Stimulated activated CD8-positive, alpha-beta memory T cell treated with anti-CD3 and anti-CD28 coated beads, Interleukin-4, amount 100 ng/mL, for 24 hours (primary cell): ENCODE measurements around the gene ROR1.

Experiments used
- DNase-seq: peaks from one replicate; pipeline ENCODE4 v3.0.0-alpha.2; 2020; ENCODE audit warnings: low read depth

Gene ROR1

GRCh38 chr1:64025051-64025450, 251.2 kb downstream of the ROR1 start:
- no peak for DNase-seq

DNA sequence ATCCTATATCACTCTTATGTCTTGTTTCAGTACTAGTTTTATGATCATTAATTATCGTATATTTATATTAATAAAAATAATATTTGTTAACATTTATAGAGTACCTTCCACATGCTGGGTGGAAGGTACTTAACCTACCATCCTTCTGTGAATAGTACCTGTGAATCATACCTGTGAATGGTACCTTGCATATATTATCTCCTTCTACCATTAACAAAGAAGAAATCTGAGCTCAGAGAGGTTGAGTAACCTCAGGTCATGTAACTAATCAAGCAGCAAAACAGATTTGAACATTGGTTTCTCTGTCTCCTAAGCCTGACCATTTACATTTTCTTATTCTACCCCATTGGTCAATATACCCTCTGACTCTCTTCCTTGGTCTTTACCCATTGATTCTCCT, 255.2 kb downstream of the ROR1 start:
- DNase-seq = no peak

- no peak for DNase-seq
These were observed 256.6 kb downstream of the ROR1 start for GRCh38 chr1:64030411-64030810.

DNA sequence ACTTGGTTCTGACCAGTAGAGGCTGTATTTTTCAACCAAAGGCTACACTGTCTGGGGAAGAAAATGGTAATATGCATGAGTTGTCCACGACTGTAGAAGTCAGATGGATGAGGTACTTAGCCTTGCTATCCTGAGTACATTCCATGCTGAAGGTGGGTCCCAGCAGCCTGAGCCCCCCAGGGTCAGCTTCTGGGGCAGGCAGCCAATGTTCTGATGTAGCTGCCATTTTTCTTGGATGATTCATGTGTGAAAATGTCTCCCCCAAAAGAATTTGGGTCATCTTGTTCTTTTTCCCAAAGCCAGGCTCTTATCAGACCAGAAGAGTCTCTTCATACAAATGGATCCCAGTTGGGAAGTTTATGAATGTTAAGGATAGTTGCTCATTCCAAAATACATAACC, 257.4 kb downstream of the ROR1 start:
- DNase-seq = no peak

GRCh38 chr1:64033667-64034220, 259.9 kb downstream of the ROR1 start:
- DNase-seq = no peak

DNA sequence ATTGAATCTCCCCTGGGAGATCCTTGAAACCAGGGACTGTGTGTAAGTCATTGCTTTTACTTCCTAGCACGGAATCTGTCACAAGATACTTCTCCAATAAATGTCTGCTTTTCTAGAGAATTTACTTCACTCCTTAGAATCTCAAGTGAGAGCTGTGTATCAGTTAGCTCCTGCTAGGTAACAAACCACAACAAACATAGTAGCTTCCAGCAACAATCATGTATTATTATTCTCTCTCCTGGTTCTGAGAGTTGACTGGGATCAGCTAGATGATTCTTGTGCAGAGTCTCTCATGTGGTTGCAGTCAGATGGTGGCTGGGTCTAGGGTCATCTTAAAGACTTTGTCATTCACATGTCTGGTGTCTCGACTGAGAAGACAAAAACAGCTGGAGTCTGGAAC, 262.7 kb downstream of the ROR1 start:
- no peak for DNase-seq

GRCh38 chr1:64038119-64038518, 264.3 kb downstream of the ROR1 start:
- no peak for DNase-seq

DNA sequence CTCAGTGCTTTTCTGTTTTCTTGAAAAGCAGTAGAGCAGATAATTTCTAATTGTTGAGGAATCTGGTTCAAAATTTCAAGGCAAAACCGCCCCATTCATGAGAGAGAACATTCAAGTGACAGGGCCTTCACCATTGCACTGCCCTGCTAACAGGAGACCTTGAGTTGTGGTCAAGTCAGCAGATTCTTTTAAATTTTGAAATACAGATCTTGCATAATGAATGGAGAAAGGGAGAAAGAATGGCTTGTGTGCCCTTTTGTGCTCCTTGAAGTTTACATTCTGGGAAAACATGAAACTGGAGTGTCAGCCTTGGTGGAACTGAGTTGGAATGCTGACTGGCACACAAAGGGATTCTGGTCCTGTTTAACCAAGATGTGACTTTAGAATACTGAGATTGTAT, 265.1 kb downstream of the ROR1 start:
- DNase-seq = no peak

GRCh38 chr1:64039390-64039926, 265.6 kb downstream of the ROR1 start:
- DNase-seq = no peak

DNA sequence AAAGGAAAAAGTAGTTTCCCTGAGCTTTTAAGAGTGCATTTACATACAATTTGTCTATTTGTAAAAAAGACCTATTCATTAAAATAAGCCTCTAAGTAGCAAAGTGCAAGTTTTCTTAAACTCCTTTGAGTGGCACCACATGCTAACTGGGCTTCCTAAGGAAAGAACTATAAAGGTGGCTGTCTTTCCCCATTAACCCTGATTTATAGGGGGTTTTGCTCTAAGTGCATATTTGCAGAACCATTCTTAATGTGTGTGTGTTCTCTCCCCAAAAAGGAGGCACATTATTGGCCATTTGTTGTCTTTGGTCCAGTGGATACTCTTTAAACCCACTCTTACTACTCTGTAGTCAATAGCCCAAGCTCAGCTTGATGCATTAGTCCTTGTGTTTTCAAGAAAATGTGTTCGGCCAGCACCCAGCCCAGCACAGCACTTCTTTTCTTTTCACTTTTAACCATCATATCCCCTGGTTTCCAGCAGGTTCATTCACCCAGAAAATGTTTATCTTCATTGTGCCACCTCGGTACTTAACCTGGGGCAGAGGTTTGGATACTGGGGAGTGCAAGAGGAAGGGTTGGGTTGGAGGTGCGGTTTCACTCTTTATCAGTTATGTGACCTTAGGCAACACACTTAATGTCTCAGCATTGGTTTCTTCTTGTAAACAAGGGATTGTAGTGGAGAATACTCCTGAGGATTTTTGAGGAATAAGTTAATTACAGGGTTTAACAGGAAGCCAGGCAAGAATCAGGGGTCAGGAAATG, 267.7 kb downstream of the ROR1 start:
- no peak for DNase-seq

GRCh38 chr1:64042331-64043100, 268.7 kb downstream of the ROR1 start:
- no peak for DNase-seq

- DNase-seq = no peak
These were observed 269.5 kb downstream of the ROR1 start for GRCh38 chr1:64043288-64043687.

DNA sequence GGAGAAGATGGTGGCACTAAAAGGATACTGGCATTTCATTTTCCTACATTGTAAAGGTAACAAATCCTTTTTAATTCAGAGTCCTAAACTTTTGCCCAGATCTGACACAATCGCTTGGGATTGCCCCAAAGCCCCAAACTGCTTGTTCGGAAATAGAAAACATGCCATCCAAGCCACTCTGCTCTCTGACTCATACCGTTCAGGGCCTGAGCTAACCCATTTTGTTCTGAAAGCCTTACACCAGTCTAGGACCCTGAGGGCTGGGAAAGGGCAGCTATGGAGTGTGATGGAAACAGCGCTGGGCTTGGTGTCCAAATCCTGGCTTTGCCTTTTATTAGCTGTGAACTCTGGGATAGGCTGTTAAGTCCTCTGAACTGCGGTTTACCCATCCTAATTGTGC, 270.2 kb downstream of the ROR1 start:
- DNase-seq = no peak

GRCh38 chr1:64046243-64046642, 272.4 kb downstream of the ROR1 start:
- no peak for DNase-seq

GRCh38 chr1:64046891-64047290, 273.1 kb downstream of the ROR1 start:
- DNase-seq = no peak

DNA sequence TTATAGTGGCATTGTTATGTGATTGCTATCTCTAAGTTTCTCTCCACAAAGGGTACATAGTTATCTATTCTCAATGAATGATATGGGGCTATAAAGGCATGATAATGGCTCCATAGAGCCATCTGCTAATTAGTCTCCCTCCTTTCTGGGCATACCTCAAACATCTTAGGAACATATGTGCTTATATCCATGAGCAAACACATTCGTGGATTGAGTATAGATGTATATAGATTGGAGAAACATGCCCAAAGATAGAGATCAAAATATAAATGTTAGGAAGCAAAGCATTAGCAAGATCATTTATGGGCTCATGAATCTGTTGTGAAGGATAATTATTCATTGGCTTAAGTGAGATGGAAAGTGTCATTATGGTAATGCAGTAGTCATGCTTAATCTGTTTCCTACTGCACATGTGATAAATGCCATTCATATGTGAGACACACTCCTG, 273.8 kb downstream of the ROR1 start:
- no peak for DNase-seq

- DNase-seq = no peak
These were observed 276.2 kb downstream of the ROR1 start for GRCh38 chr1:64049900-64050540.

GRCh38 chr1:64050601-64051000, 276.8 kb downstream of the ROR1 start:
- no peak for DNase-seq

GRCh38 chr1:64051796-64052195, 278.0 kb downstream of the ROR1 start:
- DNase-seq = no peak

GRCh38 chr1:64052777-64053176, 279.0 kb downstream of the ROR1 start:
- DNase-seq = no peak

- DNase-seq = no peak
These were observed 281.5 kb downstream of the ROR1 start for GRCh38 chr1:64055310-64055709.

DNA sequence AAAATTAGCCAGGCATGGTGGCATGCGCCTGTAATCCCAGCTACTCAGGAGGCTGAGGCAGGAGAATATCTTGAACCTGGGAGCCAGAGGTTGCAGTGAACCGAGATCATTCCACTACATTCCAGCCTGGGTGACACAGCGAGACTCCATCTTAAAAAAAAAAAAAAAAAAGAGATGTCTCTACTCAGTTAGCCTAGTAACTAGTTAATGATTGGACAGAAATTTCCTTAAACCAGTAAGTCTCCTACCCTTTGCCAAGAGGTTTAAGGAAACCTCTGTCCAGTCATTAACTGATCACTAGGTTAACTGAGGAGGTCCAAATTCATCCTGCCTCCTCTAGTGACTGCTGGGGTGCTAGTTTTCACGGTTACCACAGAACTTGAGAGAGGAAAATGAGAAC, 285.7 kb downstream of the ROR1 start:
- DNase-seq = no peak
